GM19467 (cell line): Measurements from ENCODE around the gene ZNF107.

ENCODE experiments used
- ATAC-seq: cut with Tn5 transposase; IDR thresholded peaks from one replicate; pipeline ENCODE4 v1.9.1; 2021; ENCODE audit warnings: mild to moderate bottlenecking, moderate library complexity; ENCODE audit not compliant: unreplicated experiment

Gene ZNF107

DNA sequence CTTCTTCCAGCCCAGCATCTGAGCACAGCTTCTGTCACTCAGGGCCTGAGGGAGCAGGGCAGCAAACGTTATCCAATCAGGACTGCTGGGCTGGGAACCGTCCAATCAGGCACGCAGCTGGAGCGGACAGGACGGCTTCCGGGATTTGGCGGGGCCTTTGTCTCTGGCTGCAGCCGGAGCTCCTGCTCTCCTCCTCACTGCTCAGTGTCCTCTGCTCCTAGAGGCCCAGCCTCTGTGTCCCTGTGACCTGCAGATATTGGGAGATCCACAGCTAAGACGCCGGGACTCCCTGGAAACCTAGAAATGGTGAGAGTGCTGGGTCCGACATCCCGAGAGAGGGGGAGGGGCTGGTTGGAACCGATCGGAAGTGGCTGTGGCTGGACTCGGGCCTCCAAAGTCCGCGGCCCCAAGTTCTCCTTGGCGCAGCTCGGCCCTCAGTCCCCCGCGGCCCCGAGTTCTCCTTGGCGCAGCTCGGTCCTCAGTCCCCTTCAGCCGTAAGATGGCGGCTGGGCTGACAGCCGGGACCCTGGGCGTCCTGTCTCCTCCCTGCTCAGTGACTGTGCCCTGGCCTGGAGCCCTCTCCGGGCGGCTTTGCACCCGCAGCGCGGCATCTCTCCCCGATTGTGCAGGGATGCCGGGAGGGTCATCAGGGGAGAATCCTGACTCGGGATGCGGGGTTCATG is at the start of gene ZNF107:
Gene ZNF107 (plus strand): TSS at position 154 of the 683 bp plus-strand sequence. CDS start 150 bp downstream, at position 304.
- peak; percentile 99 for ATAC-seq

DNA sequence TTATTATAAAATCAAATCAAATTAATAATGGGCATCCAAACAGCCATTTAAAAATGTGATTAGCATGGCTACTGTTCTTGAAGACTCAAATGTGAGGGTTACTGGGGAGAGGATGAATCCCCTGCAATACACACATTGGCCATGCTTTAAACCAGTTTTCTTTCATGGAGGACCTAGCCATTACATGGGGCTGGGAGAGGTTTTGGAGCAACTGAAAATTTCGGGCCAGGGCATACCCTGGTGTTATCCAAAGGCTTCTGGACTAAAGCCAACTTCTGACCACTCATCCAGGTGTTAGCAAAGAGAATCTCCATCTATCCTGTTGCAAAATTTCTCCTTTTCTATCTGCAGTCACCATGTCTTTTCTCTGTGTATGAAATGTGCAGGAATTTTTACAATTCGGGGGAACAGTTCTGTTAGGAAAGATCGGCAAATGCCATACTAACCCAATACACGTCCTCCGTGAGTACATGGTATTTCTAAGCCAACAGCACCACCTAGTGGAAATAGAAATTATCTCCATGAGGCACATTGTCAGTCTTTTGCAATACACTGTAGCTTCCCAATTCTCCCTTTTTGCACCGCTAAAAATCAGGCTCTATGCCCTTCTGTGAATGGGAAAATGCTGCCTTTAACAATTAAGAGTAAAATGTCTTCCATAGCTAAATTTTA is 47.0 kb upstream of the ZNF107 start:
- no peak for ATAC-seq

DNA sequence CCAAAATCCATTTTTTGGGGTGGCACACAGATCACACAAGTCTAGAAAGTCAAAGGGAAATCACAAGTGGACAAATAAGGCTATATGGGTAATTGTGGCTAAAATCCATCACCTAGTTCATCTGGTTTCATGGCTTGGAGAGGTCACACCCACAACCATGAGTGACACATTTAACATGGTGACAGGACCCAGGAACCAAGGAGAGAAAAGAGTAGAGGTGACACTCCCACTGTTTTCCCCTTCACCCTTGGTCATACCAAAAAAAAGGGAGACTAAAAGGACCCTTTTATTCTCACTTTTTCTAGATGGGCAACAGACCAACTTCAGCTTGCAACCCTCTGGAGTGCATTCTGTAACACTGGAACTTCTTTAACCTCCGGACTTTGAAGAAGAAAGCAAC is 46.2 kb upstream of the ZNF107 start:
- no peak for ATAC-seq

DNA sequence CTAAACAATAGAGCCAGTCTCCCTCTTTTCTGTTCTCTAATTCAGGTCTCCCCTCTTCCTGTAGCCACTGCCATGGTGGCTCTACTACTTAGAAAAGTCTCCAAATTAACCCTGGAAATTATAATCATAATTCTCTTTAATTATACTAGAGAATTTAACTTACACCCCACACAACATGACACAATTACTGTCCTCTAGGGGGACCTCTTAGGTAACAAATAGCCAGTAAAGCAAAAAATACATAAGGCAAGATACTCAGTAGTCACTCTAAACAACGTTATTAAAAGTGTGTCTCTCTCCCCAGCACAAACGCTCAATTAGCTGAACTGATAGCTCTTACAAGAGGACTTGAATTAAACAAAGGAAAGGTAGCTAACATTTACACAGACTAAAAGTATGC is 44.3 kb upstream of the ZNF107 start:
- ATAC-seq: no peak

DNA sequence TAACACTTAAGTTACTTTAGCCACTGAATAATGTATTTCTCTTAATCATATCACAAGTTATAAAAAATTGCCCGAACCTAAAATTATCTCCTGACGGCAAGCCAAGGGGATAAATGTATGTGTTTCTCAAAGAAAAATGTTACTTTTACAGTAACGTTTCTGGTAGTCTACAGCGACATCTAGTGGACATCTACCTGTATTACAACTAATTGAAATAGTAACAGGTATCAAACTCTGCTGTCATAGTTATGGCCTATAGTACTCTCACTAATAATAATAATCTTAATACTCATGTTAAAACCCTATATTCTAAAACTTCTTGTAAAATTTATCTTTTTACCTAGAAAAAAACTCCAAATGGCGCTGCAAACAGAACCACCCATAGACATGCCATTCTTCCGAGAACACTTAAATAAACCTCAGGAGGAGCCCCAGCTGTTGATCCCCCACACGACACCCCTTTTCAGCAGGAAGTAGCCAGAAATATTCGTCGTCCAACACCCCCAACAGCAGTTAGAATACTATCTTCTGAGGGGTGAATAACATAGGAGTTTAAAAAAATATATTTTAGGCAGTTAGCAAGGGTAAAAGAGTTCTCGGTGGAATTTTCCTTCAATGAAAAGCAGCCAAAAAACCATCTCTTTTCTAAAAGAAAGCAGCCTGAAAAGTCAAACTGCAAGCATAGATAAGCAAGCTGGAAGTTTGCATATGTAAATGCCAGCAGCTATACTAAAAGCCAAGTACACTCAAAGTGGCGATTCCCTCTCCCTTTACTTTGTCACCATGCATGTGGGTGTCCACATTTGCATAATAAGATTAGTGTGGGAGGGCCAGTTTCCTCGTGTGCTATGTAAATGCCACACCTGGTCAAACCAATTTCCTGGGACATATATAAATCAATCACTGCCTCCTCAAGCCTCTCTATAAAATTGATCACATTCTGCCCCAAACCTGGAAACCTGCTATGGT is 40.5 kb upstream of the ZNF107 start:
- no peak for ATAC-seq

DNA sequence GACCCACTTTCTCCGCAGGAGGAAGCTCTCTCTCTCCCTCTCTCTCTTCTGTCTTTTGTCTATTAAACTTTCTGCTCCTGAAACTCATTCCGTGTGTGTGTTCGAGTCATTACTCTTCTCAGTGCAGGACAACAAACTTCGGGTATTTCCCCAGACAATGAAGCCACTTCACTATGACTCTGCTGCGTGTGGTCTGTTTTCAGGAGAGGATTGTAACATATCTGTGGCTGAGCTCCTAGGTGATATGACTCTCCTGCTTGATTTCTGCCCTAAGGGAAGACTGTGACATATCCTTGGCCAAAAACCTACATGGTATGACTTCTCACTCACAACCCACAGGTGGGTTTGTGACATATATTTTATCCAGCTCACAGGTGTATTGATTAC is 39.9 kb upstream of the ZNF107 start:
- no peak for ATAC-seq

DNA sequence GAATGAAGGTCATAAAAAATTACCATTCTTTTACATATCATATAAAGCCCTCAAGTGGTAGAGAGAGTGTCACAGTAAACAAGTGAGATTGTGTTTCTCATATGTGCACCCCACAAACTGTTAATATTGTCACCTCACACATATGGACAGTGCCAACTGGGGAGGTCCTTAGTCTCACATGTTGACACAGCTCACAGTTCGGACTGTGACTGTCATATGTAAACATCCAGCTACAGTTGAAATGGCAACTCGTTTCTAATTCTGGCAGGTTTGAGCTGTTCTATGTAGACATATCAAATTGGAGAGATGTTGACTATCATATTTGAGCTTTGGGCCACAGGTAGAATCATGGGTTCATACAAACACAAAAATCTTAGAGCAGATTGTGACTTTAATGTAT is 39.4 kb upstream of the ZNF107 start:
- no peak for ATAC-seq

DNA sequence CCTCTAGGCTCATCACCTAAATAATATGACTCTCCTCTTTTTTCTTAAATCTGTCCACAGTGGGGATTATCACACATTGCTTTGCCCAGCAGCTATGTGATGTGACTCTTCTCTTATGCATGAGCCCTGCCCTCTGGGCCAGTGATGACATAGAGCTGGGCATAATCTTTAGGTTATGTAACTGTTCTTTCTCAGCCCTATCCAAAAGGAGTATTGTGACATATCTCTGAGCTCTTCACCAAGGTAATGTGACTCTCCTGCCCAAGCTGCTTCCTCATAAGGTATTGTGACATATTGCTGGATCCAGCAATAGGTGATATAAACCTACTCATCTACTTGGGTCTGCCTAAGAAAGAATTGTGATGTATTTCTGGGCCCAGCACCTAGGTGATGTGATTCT is 37.7 kb upstream of the ZNF107 start:
- no peak for ATAC-seq

DNA sequence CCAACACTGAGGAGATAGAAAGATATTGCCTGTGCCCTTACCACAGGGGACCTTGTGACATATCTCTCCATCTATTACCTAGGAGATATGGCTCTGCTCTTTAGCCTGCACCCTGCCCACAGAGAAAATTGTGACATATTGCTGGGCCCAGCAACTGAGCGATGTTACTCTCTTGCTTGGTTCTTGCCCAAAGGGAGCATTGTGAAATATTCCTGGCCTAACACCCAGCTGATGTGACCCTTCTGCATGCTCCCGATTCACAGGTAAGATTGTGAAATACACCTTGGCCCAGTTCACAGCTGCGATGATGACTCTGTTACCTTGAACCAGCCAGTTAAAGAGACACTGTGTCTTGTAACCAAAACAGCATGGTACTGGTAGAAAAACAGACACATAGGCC is 37.2 kb upstream of the ZNF107 start:
- ATAC-seq: no peak

DNA sequence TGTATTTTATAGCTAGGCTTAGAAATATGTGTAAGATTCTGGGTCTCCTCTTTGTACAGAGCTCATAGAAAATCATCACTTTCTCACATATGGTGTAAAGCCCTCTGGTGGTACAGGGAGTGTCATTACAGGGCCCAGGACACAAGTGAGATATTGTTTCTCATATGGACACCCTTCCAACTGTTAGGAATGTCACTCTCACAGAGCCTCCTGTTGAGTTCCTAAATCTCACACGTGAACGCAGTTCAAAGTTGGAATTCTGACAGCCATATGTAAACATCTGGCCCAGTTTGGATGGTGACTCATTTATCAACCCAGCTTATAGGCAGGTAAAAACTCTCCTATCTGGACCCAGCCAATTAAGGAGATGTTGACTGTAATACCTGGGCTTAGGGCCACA is 35.4 kb upstream of the ZNF107 start:
- no peak for ATAC-seq

DNA sequence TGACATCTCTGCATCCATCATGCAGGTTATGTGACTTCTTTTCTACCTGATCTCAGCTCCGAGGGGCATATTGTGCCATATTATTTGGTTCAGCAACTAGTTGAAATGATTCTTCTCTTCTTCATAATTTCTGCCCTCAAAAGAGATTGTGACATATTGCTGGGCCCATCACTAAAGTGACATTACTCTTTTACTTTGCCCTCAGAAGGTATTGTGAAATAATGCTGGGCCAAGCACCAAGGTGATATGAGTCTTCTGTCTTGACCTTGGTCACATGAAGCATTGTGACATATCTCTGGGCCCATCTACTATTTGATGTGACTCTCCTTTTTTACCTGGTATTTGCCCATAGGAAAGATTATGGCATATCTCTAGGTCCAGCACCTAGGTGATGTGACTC is 33.9 kb upstream of the ZNF107 start:
- ATAC-seq: no peak

DNA sequence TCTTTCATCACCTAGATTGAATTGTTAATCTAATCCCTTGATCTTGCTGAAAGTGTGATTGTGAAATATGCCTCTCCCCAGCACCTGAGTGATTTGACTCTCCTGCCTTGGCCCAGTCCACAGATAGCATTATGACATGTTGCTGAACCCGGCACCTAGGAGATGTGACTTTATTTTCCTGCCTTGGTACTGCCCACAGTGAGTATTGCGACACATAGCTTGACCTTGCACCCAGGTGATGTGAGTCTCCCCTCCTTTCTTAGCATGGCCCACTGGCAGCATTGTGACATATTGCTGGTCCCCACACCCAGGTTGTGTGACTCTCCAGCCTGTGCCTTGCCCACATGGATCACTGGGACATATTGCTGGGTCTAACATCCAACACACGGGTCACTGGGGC is 32.5 kb upstream of the ZNF107 start:
- ATAC-seq: no peak

DNA sequence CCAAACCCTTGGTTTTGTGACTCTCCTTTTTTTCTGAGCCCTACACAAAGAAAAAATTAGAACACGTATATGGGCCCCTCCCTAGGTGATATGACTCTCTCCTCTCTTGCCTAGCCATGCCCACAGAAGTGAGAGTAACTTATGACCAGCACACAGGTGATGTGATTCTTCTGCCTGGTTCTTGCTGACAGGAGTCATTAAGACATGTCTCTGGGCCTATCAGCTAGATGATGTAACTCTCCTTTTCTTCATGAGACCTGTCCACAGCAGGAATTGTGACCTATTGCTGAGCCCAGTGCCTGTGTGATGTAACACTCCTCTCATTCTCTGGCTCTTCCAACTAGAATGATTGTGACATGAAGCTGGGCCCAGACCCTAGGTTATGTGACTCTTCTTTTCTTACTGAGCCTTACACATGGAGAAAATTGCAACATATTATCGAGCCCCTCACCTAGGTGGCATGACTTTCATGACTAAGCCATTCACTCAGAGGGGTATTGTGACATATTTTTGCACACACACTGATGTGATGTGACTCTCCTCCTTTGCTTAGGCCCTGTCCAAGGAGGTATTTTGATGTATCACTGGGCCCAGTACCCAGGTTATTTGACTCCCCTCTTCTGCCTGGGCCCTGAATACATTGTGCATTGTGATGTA is 31.4 kb upstream of the ZNF107 start:
- ATAC-seq: no peak

DNA sequence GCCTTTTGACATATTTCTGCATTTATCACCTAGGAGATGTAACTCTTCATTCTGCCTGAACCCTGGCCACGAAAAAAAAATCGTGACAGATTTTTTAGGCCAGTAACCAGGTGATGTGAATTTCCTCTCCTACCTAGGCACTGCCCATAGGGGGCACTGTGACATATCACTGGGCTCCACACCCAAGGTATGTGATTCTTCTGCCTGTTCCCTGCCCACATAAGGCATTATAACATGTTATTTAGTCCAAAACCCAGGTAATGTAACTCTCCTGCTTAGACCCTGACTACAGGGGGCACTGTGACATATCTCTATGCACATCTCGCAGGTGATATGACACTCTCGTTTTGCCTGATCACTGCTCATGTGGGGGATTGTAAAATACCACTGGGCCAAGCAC is 29.5 kb upstream of the ZNF107 start:
- ATAC-seq: no peak

DNA sequence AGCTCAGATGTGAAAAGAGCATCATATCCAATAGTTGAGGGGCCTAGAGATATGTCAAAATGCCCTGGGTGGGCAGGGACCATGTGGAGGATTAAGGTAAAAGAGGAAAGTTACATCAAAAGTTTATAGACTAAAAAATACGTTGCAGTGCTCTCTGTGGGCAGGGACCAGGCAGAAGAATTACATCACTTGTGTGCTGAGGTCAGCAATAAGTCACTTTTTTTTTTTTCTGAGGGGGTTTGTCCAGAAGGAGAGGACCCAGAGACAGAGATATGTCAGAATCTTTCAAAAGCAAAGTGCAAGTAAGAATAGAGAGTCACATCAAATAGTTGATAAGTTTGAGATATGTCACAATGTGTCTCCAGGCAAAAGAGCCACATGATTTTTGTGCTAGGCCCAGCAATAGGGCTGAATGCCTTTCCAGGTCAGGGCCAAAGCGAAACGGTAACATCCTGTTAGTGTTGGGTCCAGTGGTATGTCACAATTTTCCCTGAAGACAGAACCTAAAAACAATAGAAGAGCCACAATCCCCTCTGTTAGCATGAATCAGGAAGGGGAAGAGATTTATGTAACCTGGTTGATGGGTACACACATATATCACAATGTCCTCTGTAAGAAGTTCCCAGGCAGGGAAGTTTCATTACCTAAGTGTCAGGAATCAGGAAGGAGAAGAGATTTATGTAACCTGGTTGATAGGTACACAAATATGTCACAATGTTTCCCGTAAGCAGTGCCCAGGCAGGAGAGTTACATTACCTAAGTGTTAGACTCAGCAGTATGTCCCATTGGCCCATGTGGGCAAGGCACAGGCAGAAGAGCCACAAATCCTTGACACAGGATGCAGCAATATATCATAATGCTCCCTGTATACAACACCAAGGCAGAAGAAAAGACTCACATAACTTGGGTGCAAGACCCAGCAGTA is 28.1 kb upstream of the ZNF107 start:
- ATAC-seq: no peak

DNA sequence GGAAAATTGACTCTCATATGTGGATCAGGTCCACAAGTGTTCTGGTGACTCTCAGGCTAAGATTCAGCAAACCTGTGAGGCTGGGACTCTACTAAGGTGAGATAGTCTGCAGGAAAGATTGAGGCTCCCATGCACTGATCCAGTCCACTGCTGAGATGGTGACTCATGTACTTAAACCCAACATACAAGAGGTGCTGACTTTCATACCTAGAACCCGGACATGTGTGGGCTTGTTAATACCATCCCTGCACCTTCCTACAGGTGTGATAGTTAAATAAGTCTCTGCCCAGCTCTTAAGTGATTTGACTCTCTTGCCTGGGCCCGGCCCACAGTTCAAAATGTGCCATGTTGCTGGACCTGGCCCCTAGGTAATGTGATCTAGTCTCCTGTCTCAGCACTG is 27.1 kb upstream of the ZNF107 start:
- ATAC-seq: no peak

DNA sequence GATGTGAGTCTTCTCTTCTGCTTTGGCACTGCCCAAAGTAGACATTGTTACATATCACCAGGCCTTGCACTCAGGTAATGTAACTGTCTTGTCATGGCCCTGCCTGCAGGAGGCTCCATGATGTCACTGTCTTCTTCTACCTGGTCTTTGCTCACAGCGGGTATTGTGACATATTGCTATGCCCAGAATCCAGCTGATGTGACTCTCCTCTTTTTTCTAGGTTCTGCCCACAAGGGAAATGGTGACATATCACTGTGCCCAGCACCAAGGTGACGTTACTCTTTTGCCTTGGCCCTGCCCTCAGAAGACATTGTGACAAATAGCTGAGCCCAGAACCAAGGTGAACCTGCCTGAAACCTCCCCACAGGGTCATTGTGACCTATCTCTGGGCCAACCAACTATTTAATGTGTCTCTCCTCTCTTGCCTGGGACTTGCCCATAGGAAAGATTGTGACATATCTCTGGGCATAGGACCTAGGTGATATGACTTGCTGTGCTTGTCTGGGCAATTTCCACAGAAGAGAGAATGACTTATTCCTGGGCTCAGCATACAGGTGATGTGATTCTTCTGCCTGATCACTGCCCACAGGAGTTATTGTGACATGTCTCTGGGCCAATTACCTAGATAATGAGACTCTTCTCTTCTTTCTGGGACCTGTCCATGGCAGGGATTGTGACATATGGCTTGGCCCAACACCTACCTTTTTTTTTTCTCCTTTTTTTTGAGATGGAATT is 26.5 kb upstream of the ZNF107 start:
- ATAC-seq: no peak

DNA sequence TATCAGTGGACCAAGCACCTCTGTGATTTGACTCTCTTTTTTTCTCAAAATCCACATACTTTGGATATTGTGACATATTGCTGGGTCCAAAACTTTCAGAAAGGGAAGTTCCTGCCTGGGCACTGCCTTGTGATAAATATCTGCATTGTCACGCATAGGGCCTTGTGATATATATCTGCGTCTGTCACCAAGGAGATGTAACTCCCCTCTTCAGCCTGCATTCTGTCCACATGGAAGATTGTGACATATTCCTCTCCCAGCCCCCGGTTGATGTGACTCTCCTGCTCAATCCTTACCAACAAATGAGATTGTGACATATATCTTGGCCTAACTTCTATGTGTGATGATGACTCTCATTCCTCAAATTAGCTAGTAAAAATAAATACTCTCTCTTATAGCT is 25.4 kb upstream of the ZNF107 start:
- no peak for ATAC-seq

DNA sequence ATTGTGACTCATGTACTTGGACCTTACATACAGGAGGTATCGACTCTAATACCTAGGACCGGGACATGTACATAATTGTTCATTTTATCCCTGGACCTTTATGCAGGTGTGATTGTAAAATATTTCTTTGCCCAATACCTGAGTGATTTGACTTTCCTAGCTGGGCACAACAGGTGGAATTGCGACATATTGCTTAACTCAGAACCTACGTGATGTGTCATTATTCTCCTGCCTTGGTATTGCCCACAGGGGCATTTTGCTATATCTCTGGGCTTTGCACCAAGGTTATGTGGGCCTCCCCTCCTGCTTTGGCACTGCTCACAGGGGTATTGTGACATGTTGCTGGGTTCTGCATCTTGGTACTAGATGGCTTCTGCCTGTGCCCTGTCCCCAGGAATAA is 23.9 kb upstream of the ZNF107 start:
- ATAC-seq: no peak
